HG03342 (cell line): ENCODE data around the gene DDX46.
"Not testable (repeated sequence)": the region's sequence is repeated elsewhere in the genome, so short reads cannot be mapped to it uniquely, and the experiment has no call there.

ENCODE experiments used
- ATAC-seq: cut with Tn5 transposase; IDR thresholded peaks from one replicate; pipeline ENCODE4 v1.9.1; 2021; ENCODE audit warnings: mild to moderate bottlenecking, moderate library complexity; ENCODE audit not compliant: unreplicated experiment

DDX46 gene

DNA sequence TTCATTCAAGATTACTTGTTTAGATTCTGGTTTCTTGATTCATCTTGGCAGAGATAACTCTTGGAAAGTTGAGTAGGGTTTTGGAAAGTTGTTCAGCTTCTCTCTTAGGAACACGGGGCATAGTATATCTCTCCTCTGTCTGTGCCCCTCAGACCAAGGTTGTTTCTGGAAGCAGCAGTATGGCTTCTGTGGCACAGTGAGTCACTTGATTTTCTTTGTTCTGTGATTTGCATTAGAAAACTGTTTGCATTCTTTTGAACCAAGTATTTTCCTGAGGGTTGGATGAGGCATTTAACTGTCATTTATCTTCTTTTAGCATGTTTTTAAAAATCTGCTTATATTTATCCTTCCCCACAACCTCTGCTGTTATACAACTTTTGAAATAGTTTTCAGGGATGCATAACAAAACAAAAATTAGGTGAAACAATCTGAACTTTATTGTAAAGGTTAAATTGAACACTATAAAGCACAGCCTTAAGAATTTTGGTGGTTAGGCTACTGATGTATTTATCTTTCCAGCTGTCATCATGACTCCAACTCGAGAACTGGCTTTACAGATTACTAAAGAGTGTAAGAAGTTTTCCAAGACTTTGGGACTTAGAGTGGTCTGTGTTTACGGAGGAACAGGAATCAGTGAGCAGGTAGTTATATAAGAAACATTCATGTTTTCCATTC, 26.5 kb downstream of the DDX46 start:
- no peak for ATAC-seq

DNA sequence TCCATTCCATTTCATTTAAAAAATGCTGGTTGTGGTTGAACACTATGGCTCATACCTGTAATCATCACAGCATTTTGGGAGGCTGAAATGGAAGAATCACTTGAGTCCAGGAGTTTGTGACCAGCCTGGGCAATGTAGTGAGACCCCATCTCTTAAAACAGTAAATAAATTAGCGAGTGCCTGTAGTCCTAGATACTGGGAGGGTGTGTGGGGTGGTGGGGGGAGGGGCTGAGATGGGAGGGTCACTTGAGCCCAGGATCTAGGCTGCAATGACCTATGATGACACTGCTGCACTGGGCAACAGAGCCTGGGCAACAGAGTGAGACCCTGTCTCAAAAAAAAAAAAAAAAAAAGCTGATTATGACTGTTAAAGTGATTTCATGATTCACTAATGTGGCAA, 29.1 kb downstream of the DDX46 start:
- no peak for ATAC-seq

DNA sequence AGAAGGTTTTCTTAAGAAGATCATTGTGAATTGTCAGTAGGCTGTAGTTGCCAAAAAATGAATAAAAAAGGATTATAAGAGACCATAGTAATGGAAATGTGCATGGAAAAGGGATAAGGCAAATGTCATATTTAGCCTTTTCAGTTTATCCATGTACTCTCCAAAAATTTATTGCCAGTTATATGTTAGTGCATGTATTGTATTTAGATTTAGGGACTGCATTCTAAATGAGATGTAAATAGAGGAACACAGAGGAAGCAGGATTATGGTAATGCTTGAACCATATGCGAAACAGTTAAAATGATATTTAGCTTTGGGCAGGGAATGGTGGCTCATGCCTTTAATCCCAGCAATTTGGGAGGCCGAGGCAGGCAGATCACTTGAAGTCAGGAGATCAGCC, 33.0 kb downstream of the DDX46 start:
- ATAC-seq, result no peak

DNA sequence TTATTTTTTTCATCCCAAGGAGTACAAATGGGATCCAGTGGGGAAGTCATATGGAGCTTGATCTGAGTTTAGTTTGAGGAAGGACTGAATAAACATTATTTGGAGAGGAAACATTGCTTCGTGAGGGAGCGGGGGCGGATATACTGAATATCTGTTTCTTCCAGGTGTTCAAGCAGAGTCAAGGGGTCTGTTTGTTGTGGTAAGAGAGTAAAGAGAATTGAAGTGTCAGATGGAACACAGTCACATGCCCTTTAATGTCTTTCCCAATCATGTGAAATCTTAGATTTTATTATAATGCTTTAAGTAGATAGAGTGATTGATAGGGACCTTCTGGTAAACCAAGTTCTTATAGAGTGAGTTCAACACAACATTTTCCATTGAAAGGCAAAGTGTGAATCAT, 33.7 kb downstream of the DDX46 start:
- ATAC-seq, result no peak

DNA sequence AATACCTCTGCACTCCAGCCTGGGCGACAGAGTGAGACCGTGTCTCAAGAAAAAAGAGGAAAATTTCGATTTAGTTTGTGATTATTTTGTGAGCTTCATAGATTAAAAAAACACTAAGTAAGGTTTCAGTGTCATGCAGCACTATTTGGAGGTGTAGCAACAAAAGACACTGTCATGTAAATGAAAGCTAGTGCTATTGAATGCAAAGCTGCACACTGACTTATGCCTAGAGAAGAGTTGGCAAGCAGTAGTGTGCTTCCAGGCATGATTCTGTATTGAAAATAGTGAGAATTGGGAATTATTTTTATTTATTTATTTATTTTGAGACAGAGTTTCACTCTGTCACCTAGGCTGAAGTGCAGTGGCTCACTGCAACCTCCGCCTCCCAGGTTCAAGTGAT, 34.5 kb downstream of the DDX46 start:
- ATAC-seq, result no peak

DNA sequence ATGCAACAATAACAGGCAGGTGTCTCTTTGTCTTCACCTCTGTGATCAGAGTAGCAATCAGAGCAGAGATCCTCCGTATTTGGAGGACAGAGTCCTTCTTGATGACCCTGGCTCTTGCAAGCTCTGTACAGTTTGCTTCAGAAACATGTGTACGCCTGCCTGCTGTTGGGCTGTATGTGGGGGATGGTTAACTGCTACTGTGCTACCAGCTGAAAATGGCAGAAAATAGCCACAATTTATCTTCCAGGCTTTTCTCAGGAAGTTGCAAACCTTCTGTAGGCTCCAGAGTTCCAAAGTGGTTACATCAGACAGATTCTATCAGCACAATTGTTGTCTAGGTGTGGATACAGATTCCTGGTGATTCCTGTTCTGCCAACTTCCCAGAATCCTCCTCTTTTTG, 35.5 kb downstream of the DDX46 start:
- no peak for ATAC-seq

DNA sequence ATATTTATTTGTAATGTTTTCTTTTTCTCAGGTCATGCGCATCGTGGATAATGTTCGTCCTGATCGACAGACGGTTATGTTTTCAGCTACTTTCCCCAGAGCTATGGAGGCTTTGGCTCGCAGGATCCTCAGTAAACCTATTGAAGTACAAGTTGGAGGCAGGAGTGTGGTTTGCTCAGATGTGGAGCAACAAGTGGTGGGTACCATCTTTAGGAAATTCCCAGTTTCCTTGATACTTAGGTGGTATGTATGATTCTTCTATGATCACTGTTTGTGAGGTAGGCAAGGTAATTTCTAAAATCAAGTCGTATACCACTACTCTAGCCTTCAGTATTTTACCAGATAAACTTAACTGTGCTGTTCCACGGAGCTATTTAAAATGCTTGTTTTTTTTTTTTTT, 36.2 kb downstream of the DDX46 start:
- no peak for ATAC-seq

DNA sequence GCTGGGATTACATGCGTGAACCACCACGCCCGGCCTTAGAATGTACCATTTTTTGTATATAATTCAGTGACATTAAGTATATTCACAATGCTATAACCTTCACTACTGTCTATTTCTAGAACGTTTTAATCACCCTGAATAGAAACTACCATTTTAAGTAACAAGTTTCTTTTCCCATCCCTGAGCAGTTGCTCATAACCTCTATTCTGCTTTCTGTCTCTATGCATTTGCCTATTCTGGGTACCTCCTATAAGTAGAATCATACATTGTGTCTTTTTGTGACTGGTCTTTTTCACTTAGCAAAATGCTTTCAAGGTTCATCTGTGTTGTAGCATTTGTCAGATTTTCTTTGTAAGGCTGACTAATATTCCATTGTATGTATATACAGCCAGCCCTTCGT, 39.9 kb downstream of the DDX46 start:
- no peak for ATAC-seq

DNA sequence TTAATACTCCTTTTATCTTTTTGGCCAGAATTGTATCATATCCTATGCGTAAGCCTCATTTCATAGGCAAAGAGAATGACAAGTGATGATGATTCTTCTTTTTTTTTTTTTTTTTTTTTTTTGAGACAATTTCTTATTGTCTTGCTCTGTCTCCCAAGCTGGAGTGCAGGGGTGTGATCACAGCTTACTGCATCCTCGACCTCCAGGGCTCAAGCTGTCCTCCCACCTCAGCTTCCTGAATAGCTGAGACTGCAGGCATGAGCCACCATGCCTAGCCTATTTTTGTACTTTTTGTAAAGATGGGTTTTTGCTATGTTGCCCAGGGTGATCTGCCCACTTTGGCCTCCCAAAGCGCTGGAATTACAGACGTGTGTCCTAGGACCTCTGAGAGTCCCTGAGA, 45.2 kb downstream of the DDX46 start:
- no peak for ATAC-seq

DNA sequence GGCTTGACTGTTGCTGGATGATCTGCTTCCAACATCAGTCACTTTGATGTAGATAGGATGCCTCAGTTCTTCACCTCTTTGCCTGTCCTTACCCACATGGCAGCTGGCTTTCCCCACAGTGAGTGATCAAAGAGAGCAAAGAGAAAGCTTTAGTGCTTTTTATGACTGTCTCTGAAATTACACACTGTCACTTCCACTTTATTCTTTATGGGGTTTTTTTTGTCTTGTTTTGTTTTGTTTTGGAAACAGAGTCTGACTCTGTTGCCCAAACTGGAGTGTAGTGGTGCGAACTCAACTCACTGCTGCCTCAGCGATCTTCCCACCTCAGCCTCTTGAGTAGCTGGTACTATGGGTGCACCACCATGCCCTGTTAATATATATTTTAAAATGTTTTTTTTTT, 54.8 kb downstream of the DDX46 start:
- peak; percentile 84 for ATAC-seq

DNA sequence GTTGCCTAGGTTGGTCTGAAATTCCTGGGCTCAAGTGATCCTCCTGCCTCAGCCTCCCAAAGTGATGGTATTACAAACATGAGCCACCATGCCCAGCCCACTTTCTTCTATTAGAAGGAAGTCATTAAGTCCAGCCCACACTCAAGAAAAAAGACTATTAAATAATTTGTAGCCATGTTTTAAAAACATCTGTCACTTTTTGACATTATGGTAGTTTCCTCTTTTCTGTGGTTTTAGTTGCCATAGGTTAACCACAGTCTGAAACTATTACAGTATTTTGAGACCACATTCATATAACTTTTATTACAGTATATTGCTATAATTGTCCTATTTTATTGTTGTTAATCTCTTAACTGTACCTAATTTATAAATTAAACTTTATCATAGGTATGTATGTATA, 55.2 kb downstream of the DDX46 start:
- ATAC-seq, result peak; percentile 40

DNA sequence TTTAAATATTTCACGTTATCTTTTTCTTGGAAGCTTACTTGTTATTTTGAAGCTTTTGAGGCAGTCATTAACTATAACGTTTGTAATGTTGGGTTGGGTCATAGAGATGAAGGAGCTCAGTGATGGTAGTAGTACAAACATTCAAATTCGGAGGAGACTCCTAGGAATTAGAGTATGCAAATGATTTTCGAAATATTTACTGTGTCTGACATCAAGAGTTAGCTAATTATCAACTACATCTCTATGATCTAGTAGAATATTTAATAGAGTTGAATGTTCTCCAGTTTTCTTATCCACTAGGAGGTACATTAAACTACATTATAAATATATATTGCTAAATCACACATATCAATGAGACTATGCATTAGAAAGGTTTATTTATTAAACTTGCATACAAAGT, 58.4 kb downstream of the DDX46 start:
- ATAC-seq, result no peak

DNA sequence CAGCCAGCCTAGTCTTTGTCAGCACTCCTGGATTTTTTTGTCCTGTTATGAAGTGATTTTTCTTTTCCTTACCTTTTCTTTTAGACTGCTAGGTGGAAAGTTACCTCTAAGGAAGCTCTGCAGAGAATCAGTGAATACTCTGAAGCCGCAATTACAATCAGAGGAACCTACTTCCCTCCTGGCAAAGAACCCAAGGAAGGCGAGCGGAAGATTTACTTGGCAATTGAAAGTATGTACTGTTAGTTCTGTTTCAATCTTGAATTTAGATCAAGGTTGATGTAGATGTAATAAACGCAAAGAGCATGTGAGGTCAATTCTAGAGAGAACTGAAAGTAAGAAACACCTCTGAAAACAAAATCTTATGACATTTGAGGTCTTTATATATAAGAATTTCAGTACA, 60.2 kb downstream of the DDX46 start:
- ATAC-seq, result no peak

DNA sequence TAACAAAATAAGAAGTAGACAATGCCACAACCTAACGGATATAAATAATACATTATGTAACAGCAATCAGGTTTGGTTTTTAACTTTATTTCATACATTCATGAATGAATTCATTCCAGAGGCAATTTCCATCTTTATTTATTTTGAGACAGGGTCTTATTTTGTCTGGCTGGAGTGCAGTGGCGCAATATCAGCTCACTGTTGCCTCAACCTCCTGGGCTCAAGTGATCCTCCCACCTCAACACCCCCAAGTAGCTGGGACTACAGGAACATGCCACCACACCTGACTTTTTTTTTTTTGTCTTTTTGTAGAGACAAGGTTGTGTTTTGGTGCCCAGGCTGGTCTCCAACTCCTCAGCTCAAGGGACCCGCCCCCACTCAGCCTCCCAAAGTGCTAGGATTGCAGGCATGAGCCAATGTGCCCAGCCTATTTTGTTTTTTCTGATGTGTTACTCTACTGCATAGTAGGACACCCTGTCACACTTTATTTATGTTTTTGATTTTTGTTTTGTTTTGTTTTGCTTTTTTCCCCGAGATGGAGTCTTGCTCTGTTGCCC, 60.9 kb downstream of the DDX46 start:
- no peak for ATAC-seq

DNA sequence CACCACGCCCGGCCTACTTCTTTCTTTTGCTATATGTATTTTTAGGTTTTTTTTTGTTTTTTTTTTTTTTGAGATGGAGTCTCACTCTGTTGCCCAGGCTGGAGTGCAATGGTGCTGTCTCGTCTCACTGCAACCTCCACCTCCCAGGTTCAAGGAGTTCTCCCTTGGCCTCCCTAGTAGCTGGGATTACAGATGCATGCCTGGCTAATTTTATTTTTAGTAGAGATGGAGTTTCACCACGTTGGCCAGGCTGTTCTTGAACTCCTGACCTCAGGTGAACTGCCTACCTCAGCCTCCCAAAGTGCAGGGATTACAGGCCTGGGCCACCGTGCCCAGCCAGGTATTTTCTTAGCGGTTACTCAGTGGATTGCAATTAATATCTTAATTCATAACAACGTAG, 63.3 kb downstream of the DDX46 start:
- no peak for ATAC-seq

DNA sequence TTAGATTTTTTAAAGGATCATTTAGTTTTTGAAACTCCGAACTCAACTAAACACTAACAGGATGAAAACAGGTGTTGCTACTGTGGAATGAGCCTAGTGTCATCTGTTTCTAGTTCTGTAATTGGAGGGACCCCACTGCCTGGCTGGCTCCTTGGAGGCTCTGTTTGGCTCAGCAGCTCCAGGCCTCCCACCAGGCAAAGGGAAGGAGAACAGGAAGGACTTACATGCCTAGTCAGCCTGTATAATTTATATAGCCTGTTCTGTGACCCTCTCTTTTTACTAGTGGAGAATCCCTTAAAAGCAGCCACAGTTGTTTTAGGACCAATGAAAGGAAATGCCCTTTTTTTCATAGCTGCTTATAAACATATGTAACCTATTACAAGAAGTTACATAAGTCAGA, 66.1 kb downstream of the DDX46 start:
- no peak for ATAC-seq

DNA sequence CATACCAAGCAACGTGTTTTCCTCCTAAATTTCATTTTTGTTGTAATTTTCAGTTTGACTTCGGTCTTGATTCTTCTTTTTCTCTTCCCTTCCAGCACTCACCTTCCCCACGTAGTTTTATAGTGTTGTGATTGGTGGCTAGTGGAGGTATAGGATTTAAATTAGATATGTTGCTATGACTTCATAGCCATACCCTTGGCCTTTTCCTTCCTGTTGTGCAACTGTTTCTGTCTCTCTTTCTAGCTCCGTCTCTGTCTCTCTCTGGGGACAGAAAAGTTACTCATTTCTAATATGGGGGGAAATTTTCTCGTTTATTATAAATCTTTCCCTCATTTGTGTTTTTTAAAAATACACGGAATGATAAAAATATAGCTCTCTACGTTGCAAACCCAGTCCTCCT, 66.6 kb downstream of the DDX46 start:
- no peak for ATAC-seq

DNA sequence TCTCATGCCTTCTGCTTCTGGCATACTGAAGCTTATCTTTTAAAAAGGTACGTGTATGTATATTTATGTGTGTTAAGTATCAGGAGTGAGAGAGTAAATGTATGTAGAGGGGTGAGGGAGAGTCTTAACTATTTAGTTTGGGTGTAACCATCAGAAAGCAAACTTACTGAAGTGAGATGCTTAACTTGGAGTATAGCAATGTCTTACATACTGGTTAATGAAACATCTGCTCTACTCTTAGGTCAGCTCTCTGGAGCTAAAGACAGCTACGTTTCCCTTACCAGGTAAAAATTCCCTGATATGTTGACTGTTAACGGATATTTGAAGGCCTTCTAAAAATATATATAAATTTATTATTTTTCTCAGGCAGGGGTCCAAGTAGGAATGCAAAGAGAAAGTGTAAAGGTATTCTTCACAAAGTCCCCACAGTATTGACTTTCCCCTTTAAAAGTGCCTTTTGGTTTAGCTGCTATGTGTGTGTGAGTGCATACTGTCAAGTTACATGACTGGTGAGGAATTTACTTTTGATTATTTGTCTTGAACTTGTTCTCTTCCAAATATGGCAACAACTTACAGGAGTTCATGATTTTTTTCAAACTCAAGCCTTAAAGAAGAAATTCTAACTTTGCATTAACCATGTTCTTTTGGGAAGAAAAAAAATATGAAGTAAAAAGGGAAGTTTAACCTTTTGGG, 74.9 kb downstream of the DDX46 start:
- no peak for ATAC-seq

DNA sequence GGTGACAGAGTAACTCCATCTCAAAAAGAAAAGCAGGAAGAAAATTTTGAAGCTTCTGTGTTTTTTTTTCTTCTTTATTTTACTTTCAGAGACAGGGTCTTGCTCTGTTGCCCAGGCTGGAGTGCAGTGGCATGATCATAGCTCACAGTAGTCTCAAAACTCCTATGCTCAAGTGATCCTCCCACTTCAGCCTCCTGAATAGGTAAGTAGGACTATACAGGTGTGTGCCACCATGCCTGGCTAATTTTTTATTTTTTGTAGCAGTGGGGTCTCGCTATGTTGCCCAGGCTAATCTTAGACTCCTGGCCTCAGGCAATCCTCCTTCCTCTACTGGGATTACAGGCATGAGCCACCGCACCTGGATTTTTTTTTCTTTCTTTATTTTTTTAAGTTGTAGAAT, 77.0 kb downstream of the DDX46 start:
- ATAC-seq, result no peak

DNA sequence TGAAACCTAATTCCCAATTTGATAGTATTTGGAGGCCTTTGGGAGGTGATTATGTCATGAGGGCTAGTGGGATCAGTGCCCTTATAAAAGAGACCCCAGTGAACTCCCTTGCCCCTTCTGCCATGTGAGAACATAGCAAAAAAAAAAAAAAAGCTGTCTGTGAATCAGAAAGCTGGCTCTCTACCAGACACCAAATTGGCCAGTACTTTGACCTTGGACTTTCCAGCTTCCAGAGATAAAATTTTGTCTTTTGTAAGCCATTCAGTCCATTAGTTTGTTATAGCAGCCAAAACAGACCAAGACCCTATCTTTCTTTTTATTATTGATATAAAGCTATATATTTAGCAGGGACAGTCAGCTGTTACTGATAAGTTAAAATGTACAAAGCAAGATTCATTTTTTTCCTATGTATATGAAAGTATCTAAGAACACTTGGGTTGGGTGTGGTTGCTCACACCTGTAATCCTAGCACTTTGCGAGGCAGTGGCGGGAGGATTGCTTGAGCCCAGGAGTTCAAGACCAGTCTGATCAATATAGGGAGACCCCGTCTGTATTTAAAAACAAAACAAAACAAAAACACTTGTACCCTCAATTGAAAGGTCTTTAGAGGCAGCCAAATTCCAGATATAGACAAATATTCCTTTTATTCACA, 79.1 kb downstream of the DDX46 start:
- no peak for ATAC-seq

DNA sequence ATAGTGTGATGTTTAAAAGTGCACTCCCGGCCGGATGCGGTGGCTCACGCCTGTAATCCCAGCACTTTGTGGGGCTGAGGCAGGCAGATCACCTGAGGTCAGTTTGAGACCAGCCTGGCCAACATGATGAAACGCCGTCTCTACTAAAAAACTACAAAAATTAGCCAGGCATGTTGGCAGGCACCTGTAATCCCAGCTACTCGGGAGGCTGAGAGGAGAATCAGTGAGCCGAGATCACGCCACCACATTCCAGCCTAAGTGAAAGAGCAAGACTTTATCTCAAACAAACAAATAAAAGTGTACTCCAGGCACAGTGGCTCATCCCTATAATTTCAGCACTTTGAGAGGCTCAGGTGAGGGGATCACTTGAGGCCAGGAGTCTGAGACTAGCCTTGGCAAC, 79.8 kb downstream of the DDX46 start:
- ATAC-seq, result not testable (repeated sequence)

DNA sequence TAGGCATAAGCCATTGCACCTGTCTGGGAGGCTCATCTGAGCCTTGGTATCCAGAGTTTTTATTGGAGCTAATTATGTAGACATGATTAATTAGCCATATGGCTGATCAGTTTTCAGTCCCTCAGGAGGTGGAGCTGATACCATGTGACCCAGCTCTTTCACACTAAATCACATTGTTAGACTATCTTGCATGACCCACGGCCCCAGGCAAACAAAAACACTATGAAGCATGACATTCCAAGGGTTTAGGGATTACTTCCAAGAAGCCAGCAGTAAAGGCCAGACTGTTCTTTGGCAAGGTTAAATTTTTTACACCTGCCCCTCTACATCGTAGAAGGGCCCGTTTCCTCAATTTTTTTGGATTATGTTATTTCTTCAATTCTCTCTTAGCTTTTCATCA, 82.2 kb downstream of the DDX46 start:
- no peak for ATAC-seq
